Measurements from ENCODE around the gene LNX2. TPM values are rescaled to one million over a fixed set of nuclear protein-coding genes. Genes with fewer than 3 reads are reported as not detected.

The LNX2 gene
- 13.4 and 14.8 TPM in 2 replicates for total RNA-seq (2014; rRNA removed; shearing (Covaris generic))
- 12.1 and 17.0 TPM in 2 replicates for polyA plus RNA-seq (2015; cell fraction: cytosol; rRNA removed)
- 5.8 and 6.1 TPM in 2 replicates for polyA plus RNA-seq (2015; cell fraction: nucleus; rRNA removed)

DNA sequence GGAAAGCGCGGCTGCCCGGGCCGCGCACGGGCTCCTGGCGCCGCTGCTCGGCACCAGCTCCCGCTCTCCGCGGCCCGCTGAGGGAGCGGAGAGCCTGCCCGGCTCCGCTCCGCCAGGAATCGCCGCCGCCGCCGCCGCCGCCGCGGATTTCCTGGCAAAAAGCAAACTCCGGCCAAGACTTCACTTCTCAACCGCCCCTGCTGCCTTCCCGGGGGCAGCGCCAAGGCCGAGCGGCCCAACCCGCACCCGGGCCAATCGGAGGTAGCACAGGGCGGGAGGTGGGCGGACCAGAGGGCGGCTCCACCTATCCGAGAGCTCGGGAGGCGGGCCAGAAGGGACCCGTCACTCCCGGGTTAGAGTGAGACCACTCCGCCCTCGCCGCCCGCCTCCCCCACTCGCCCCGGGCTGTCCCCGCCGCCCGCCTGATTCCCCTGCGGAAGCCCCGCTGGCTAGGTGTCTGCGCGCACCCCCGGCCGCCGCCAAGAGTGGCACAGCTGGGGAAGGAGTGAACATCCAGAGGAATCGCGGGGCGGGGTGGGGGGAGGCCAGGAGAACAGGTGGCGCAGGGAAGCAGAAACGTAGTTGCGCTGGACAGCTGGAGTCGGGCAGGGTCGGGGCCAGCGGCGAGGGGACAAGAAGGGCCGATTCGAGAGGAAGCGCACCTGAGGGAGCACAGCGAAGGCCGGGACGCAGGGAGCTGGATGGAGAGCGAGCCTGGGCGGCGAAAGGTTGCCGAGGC lies at the start of gene LNX2:
Gene LNX2 (minus strand): TSS at position 153 of the 739 bp plus-strand sequence. CDS start 38,826 bp downstream, outside the sequence.
- in situ Hi-C loops (cut with HindIII; ENCODE audit: low pct_unique_long_range_greater_than_20kb, low sequenced_read_pairs): no loop called here
- peak; percentile 96 for DNase-seq (ENCODE audit: low read depth, low spot score)

- peak; percentile 19 for DNase-seq (ENCODE audit: low read depth, low spot score)
- in situ Hi-C loops (cut with HindIII; ENCODE audit: low pct_unique_long_range_greater_than_20kb, low sequenced_read_pairs): no loop called here
These were observed 47.6 kb upstream of the LNX2 start for GRCh38 chr13:27667946-27668345.

DNA sequence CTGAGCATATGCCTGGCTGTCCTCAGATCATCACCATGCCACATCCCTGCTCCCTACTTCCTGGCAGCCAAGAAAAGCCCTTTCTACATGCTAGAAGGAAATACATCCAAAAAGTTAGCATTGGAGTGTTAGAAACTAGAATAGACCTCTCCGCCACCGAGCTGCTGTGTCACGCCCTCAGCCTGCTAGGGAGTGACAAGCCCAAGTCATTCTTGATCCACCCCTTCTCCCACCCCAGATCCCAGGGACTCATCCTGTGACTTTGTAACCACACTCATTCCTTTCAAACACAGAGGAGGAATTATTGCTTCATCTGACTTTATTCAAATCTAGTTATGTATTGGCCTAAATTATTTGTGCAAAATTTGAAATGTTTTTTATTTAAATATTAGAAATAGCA lies 46.6 kb upstream of the LNX2 start:
- in situ Hi-C loops (cut with HindIII; ENCODE audit: low pct_unique_long_range_greater_than_20kb, low sequenced_read_pairs): no loop called here
- DNase-seq (ENCODE audit: low read depth, low spot score): no peak

- no peak for DNase-seq (ENCODE audit: low read depth, low spot score)
- in situ Hi-C loops (cut with HindIII; ENCODE audit: low pct_unique_long_range_greater_than_20kb, low sequenced_read_pairs): no loop called here
These were observed 45.4 kb upstream of the LNX2 start for GRCh38 chr13:27665761-27666160.

DNA sequence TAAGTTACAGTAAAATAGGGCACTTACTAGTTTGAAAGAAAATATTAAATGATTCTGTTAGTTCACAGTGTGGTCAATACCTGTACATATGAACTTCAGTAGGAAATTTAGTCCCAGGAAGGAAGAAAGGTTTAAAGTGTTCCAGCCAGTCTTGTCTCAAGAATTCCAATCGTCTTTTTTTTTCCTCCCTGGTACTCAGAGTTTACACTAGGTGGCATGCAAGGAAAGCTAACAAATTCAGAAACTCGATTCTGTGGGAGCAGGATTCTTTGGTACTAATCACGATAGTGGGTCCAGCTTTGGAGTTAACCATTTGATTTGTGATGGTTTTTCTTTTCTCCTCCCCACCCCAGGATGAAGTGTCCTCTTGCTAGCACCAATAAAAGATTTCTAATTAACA lies 45.0 kb upstream of the LNX2 start:
- DNase-seq (ENCODE audit: low read depth, low spot score): peak; percentile 47
- in situ Hi-C loops (cut with HindIII; ENCODE audit: low pct_unique_long_range_greater_than_20kb, low sequenced_read_pairs): no loop called here

DNA sequence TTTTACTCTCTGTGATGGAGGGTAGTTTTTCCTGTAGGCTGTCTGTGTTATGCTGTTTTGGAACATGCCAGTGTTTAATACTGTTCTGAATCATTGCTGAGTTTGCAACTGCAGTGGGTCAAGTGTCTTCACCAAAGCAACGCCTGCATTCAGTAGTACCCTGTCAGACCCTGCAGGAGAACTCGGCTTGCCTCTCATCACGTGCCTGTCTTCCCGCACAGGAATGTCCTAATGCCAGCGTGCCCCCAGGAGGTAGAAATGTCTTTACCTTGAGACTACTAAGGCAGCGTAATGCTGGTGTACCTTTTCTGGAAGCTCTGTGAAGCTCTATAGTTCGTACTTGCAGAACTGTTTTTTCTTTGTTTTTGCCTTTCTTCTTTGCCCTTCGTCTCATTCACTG lies 43.6 kb upstream of the LNX2 start:
- in situ Hi-C loops (cut with HindIII; ENCODE audit: low pct_unique_long_range_greater_than_20kb, low sequenced_read_pairs): no loop called here
- DNase-seq (ENCODE audit: low read depth, low spot score): no peak

GRCh38 chr13:27662738-27663470 lies 42.6 kb upstream of the LNX2 start:
- no peak for DNase-seq (ENCODE audit: low read depth, low spot score)
- in situ Hi-C loops (cut with HindIII; ENCODE audit: low pct_unique_long_range_greater_than_20kb, low sequenced_read_pairs): no loop called here

- in situ Hi-C loops (cut with HindIII; ENCODE audit: low pct_unique_long_range_greater_than_20kb, low sequenced_read_pairs): no loop called here
These were observed 40.7 kb upstream of the LNX2 start for GRCh38 chr13:27661017-27661416.

DNA sequence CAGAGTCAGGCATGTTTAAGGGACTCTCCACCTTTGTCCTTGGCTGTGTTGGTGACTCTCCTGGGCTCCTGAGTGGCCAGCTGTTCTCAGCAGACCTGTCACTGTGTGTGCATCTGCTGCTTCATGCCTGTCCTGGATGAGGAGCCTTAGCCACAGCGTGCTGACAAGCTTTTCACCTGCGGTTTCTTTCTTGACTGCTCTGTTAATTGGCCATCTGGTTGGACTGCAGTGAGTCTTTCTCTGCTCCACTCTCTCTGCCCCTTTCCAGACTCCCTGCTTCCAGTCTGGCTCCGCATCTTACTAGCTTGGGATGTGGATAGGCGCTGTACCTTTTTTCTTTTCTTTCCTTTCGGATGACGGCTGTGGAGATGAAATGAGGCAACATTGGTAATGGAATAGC lies 40.2 kb upstream of the LNX2 start:
- no peak for DNase-seq (ENCODE audit: low read depth, low spot score)
- in situ Hi-C loops (cut with HindIII; ENCODE audit: low pct_unique_long_range_greater_than_20kb, low sequenced_read_pairs): no loop called here

More at GRCh38 chr13:27661017-27661416, 40.7 kb upstream of the LNX2 start:
- no peak for DNase-seq (ENCODE audit: low read depth, low spot score)

GRCh38 chr13:27659145-27659865 lies 39.0 kb upstream of the LNX2 start:
- in situ Hi-C loops (cut with HindIII; ENCODE audit: low pct_unique_long_range_greater_than_20kb, low sequenced_read_pairs): no loop called here
- no peak for DNase-seq (ENCODE audit: low read depth, low spot score)

DNA sequence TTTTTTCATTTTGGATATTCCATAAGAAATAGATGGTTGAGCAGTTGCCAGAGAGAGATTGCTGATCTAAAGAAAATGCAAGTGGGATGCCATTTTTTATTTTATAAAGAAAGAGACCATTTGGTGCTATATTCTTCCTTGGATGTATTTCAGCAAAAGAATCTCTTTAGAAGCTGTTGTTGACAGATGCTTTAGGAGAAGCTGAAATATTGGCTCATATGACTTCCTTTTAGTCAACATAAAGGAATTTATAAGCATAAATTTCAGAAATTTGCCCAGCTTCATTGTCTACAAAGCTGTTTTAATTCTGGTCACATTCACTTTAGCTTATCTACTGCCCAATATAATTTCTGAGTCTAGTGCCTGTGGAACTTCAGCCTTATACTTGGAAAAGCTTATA lies 38.2 kb upstream of the LNX2 start:
- DNase-seq (ENCODE audit: low read depth, low spot score): no peak

GRCh38 chr13:27657724-27658123 lies 37.4 kb upstream of the LNX2 start:
- no peak for DNase-seq (ENCODE audit: low read depth, low spot score)
- in situ Hi-C loops (cut with HindIII; ENCODE audit: low pct_unique_long_range_greater_than_20kb, low sequenced_read_pairs): no loop called here

More for the DNA sequence above, 38.2 kb upstream of the LNX2 start:
- in situ Hi-C loops (cut with HindIII; ENCODE audit: low pct_unique_long_range_greater_than_20kb, low sequenced_read_pairs): no loop called here

- DNase-seq (ENCODE audit: low read depth, low spot score): peak; percentile 24
- in situ Hi-C loops (cut with HindIII; ENCODE audit: low pct_unique_long_range_greater_than_20kb, low sequenced_read_pairs): no loop called here
These were observed 34.5 kb upstream of the LNX2 start for GRCh38 chr13:27654816-27655215.

- in situ Hi-C loops (cut with HindIII; ENCODE audit: low pct_unique_long_range_greater_than_20kb, low sequenced_read_pairs): no loop called here
- no peak for DNase-seq (ENCODE audit: low read depth, low spot score)
These were observed 33.7 kb upstream of the LNX2 start for GRCh38 chr13:27654059-27654458.

- in situ Hi-C loops (cut with HindIII; ENCODE audit: low pct_unique_long_range_greater_than_20kb, low sequenced_read_pairs): no loop called here
- no peak for DNase-seq (ENCODE audit: low read depth, low spot score)
These were observed 30.0 kb upstream of the LNX2 start for GRCh38 chr13:27650312-27650711.

DNA sequence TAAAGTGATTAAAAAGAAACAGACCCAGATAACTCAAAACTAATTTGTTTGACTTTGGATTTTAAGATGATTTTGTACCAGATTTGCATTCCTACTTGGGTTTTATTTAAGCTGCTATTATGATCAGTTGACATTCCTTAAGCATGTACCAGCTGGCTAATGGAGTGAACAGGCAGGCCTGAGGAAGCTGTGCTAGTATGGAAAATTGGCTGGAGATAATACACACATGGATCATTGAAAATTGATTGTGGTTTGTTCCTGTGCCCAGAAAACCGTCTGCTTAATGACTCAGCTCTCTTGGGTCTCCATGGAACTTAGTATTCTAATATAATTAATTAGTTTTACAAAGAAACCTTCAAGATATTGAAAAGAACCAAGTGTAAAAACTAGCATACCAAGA lies 24.0 kb upstream of the LNX2 start:
- in situ Hi-C loops (cut with HindIII; ENCODE audit: low pct_unique_long_range_greater_than_20kb, low sequenced_read_pairs): no loop called here
- no peak for DNase-seq (ENCODE audit: low read depth, low spot score)

DNA sequence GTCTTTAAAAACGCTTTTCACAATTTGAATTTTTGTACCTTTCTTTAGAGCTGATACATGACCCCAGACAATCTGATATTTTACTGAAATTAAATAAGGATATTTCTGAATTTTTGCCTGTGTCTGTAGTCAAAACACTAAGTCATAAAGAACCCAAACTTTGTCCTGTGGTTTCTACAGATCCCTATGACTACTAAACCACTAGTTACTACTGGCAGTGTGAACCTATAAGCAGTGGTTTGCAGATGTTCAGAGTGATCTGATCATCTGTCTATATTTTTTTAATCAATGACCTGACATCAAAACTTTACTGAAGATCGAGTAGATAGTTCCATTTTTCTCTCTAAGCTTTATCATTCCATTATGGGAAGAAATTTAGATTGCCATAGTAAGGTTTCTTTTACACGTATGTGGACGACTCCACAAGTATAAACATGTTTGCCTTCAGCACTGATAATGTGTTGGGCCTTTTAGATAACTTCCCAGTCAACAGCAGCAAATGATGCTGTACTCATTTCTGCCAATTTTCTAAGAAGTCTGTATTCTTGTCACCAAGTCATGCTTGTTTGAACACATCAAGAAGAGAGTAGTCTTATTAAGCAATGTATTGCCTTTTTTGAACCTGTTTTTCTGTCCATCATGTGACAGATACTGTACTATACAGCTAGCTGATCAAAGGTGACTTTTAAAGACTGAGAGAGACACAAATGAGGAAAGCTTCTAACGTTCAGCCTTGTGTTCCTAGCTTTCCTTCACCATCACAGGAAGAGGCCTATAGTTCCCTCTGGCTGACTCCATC lies 23.2 kb upstream of the LNX2 start:
- DNase-seq (ENCODE audit: low read depth, low spot score): no peak
- in situ Hi-C loops (cut with HindIII; ENCODE audit: low pct_unique_long_range_greater_than_20kb, low sequenced_read_pairs): no loop called here
